DOHH2 (cell line): ENCODE data around the gene PEF1.

Experiments
- CTCF ChIP-seq: fragments of 200-600 bp; sonication (generic); IDR thresholded peaks from one replicate; pipeline ENCODE4 v1.5.1; 2014; ENCODE audit warnings: antibody characterized with exemption, mild to moderate bottlenecking, low read depth, low read length; ENCODE audit not compliant: poor library complexity, severe bottlenecking
- EZH2phosphoT487 ChIP-seq: fragments of 200-600 bp; sonication (generic); IDR thresholded peaks from 2 replicates; pipeline ENCODE4 v1.6.1; 2017; ENCODE audit warnings: borderline replicate concordance, mild to moderate bottlenecking, antibody characterized with exemption, low read length, moderate library complexity, mixed read lengths

GRCh38 chr1:31664528-31664927 lies 19.9 kb upstream of the PEF1 start:
- TF ChIP-seq CTCF (no peak), EZH2phosphoT487 (no peak)
